ENCODE results near the gene KIF2A.

Gene KIF2A

DNA sequence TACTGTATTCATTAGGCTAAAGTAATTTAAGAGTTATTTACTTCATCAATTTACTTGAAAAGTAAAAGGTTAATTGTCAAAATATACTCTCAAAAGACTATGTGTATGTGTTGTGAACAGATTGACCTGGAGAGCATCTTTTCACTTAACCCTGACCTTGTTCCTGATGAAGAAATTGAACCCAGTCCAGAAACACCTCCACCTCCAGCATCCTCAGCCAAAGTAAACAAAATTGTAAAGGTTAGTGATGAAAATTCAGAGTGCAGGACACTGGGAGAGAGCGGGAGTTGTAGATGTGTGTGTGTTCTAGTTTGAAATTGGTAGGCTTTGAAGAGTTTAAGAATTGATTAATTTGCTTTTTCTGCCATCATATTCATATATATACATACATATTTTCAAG, 41.9 kb downstream of the KIF2A start:
- DNase-seq (ENCODE audit: low read depth), result no peak
- TF ChIP-seq, protein P1, sequence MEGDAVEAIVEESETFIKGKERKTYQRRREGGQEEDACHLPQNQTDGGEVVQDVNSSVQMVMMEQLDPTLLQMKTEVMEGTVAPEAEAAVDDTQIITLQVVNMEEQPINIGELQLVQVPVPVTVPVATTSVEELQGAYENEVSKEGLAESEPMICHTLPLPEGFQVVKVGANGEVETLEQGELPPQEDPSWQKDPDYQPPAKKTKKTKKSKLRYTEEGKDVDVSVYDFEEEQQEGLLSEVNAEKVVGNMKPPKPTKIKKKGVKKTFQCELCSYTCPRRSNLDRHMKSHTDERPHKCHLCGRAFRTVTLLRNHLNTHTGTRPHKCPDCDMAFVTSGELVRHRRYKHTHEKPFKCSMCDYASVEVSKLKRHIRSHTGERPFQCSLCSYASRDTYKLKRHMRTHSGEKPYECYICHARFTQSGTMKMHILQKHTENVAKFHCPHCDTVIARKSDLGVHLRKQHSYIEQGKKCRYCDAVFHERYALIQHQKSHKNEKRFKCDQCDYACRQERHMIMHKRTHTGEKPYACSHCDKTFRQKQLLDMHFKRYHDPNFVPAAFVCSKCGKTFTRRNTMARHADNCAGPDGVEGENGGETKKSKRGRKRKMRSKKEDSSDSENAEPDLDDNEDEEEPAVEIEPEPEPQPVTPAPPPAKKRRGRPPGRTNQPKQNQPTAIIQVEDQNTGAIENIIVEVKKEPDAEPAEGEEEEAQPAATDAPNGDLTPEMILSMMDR (IDR thresholded peaks at IDR 0.05; ENCODE audit: low read depth, low read length, missing control alignments), result no peak
- H3K4me3 ChIP-seq (ENCODE audit: low read depth, low read length), result no peak overlapping the region

DNA sequence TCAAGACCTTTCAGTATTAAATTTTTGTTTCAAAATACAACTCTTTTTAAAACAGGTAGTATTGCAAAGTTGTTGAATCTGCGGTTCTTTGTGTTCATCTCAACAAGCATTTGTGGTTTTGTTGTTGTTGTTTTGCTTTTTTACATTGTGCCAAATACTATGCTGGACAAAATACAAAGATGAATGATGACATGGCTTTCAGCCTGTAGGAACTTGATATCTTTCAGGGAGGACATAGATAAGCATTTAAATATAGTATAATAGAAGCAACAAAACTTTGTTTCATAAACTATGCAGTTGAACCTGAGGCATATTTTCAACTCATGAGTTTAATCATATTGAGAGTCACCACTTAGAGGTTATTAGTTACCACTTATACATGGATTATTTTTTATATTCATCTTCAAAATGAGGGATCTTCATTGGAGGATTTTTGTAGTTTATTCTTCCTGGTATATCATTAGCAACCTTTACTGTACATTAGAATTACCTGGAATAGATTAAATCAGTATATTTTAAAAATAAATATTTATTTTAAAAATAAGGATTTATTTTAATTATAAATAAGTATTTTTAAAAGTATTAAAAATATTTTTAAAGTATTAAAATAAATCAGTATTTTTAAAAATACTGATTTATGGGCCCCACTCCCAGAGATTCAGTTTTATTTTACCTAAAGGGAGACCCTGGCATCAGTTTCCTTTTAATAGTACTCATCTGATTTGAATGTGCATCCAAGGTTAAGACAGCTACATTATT, 42.9 kb downstream of the KIF2A start:
- TF ChIP-seq, protein P1 (IDR thresholded peaks at IDR 0.05; ENCODE audit: low read depth, low read length, missing control alignments), result no peak
- no peak overlapping the region for H3K4me3 ChIP-seq (ENCODE audit: low read depth, low read length)
- no peak for DNase-seq (ENCODE audit: low read depth)

DNA sequence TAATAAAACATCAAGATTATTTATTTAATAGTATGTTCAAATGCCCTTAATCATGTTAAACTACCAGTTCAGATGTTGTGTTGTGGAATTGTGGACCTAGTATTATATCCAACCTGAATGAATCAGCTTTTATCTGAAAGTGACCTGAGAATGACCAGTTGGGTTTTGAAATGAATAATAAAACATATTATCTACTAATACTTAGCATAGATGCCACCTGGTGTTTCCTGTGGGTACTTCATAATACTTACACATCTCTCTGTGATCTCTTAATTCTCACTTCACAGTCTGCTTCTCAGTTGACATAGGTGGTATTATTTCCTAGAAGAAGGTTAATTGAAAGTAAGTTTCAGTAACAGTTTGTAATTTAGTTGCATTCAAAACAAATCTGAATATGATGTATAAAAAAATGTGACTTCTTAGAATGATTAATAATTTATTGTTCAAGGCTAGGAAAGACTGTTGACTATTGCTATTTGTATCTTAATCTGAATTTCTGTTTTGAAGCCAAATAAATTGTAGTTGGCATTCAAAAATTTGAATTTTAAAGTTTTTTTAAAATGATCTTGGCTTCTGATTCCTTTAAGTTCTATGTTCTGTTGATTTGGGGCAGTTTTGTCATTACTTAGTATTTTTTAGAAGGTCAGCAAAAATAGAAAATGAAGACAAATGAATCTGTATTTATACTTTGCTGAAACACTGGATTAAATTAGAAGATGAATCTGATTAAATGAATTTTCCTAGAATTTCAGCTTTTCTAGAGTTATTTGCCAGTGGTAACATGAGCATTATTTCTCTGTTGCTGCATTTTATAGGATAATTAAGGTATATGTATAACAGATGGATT, 48.2 kb downstream of the KIF2A start:
- TF ChIP-seq, protein P1 (IDR thresholded peaks at IDR 0.05; ENCODE audit: low read depth, low read length, missing control alignments), result peak; percentile 40
- DNase-seq (ENCODE audit: low read depth), result peak; percentile 49
- H3K4me3 ChIP-seq (ENCODE audit: low read depth, low read length), result no peak overlapping the region

DNA sequence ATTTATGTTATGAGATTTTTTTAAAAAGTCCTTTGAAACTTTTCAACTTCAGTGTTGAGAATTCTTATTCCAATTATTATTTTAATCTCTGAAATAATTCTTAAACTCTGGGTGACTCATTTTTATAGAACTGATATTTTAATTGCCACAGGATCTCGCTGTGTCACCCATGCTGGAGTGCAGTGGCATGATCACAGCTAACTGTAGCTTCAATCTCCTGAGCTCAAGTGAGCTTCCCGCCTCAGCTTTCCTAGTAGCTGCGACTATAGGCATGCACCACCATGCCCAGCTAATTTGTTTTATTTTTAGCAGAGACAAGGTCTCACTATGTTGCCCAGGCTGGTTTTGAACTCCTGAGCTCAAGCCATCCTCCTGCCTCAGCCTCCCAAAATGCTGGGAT, 56.7 kb downstream of the KIF2A start:
- TF ChIP-seq, protein P1 (IDR thresholded peaks at IDR 0.05; ENCODE audit: low read depth, low read length, missing control alignments), result no peak
- DNase-seq (ENCODE audit: low read depth), result no peak
- H3K4me3 ChIP-seq (ENCODE audit: low read depth, low read length), result no peak overlapping the region

DNA sequence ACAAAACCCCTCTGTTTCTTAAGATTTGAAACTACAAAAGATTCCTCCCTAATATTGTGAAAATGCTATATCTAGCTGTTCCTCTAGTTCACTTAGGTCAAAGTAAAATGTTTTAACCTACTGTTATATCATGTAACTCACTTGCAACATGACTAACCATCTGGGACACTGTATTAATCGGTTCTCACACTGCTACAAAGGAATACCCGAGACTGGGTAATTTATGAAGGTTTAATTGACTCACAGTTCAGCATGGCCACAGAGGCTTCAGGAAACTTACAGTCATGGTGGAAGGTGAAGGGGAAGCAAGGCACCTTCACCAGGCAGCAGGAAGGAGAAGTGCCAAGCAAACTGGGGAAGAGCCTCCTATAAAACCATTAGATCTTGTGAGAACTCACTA, 63.0 kb downstream of the KIF2A start:
- TF ChIP-seq, protein P1 (IDR thresholded peaks at IDR 0.05; ENCODE audit: low read depth, low read length, missing control alignments), result no peak
- H3K4me3 ChIP-seq (ENCODE audit: low read depth, low read length), result no peak overlapping the region
- DNase-seq (ENCODE audit: low read depth), result no peak

DNA sequence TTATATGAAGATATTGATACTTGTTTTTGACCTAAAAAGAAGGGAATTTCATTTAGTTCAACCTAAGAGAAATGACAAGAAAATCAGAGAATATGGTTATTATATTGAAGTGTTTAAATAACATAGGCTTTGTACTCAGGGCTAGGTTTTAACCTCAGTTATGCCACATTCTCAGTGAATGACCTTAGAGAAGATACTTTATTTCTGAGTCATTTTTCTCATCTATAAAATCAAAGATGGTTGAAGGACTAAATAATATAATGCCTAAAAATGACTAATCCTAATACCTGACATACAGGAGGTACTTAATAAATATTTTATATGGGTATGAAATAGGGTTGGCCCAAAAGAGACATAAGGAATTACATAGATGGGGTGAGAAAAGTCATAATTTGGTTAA, 65.4 kb downstream of the KIF2A start:
- no peak overlapping the region for H3K4me3 ChIP-seq (ENCODE audit: low read depth, low read length)
- DNase-seq (ENCODE audit: low read depth), result no peak
- TF ChIP-seq, protein P1 (IDR thresholded peaks at IDR 0.05; ENCODE audit: low read depth, low read length, missing control alignments), result no peak
